ENCODE results near the gene FAP.

FAP gene

DNA sequence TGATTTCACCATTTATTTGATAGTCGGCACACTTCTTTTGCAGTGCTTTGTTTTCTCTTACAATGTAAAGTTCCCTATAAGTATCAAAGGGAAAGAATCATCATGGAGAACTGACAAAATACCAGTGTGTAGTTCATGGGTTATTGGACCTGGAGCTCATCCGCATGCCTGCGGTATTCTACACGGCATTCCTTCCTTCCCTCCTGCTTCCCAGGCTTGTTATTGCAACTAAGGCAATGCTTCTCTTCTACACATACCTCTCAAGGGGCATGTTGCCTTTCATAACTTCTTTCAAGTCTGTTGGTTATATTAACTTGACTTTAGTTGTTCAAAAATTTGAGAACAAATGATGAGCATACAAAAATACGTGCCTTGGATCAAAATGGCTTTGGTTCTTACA is 24.3 kb upstream of the FAP start:
- TF ChIP-seq, protein P1, sequence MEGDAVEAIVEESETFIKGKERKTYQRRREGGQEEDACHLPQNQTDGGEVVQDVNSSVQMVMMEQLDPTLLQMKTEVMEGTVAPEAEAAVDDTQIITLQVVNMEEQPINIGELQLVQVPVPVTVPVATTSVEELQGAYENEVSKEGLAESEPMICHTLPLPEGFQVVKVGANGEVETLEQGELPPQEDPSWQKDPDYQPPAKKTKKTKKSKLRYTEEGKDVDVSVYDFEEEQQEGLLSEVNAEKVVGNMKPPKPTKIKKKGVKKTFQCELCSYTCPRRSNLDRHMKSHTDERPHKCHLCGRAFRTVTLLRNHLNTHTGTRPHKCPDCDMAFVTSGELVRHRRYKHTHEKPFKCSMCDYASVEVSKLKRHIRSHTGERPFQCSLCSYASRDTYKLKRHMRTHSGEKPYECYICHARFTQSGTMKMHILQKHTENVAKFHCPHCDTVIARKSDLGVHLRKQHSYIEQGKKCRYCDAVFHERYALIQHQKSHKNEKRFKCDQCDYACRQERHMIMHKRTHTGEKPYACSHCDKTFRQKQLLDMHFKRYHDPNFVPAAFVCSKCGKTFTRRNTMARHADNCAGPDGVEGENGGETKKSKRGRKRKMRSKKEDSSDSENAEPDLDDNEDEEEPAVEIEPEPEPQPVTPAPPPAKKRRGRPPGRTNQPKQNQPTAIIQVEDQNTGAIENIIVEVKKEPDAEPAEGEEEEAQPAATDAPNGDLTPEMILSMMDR (IDR thresholded peaks at IDR 0.05; ENCODE audit: control insufficient read depth, extremely low read depth, insufficient read depth) = no peak
- DNase-seq (ENCODE audit: low read depth) = no peak
- H3K4me3 ChIP-seq (ENCODE audit: low read depth, low read length) = no peak overlapping the region

DNA sequence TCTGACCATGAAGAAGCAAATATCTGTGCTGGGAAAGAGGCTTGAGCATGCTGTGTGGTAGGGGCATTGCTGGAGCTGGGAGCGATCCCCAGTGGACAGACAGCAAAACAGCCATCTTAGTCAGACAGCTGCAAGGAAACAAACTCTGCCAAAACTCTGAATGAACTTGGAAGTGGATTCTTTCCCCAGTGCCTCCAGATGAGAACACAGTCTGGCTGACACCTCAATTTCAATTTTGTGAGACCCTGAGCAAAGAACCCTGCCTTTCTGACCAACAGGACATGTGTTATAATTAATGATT is 23.2 kb upstream of the FAP start:
- TF ChIP-seq, protein P1 (IDR thresholded peaks at IDR 0.05; ENCODE audit: control insufficient read depth, extremely low read depth, insufficient read depth) = no peak
- no peak overlapping the region for H3K4me3 ChIP-seq (ENCODE audit: low read depth, low read length)
- DNase-seq (ENCODE audit: low read depth) = no peak

GRCh38 chr2:162265666-162266459 is 22.6 kb upstream of the FAP start:
- no peak for DNase-seq (ENCODE audit: low read depth)
- TF ChIP-seq, protein P1 (IDR thresholded peaks at IDR 0.05; ENCODE audit: control insufficient read depth, extremely low read depth, insufficient read depth) = no peak
- no peak overlapping the region for H3K4me3 ChIP-seq (ENCODE audit: low read depth, low read length)

DNA sequence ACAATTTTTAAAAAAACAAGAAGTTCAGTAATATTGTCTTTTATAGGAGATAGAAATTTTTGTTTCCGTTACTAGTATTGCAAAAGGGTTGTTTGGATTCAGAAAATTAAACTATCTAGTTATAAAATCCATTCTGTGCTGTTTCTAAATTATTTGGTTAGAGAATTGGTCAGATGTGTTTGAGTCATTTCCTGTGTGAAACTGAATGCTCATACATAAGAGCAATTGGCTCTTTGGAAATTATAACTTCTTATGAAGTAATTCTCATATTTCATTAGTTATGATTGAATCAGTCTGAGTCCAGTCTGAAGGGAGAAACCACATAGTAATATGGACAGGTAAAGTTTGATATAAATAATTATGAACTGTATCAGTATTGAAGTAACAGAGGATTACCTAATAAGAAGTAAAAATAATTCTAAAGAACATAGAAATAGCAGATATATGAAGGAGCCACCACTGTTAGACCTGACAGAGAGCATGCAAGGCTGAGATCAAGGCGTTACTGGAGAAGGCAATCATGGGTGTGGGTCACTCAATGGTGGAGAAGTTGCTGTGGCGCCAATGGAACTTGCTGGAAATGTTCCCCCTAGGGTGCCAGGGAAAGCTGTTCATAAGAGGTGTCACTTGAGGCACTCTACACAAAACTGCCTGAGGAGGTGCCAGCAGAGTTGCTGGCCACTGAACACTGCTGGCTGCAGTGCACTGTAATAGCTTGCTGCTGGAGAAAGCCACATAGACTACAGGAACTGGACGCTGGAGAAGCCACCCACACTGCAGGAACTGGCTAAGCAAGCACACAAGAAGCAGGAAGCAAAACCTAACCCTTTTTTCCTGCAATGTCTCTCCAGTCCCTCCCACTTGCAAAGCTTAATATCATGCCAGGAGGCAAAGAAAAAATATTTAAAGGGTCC is 18.0 kb upstream of the FAP start:
- TF ChIP-seq, protein P1 (IDR thresholded peaks at IDR 0.05; ENCODE audit: control insufficient read depth, extremely low read depth, insufficient read depth) = no peak
- DNase-seq (ENCODE audit: low read depth) = peak; percentile 25
- H3K4me3 ChIP-seq (ENCODE audit: low read depth, low read length) = no peak overlapping the region

GRCh38 chr2:162258686-162259085 is 15.4 kb upstream of the FAP start:
- DNase-seq (ENCODE audit: low read depth) = no peak
- no peak overlapping the region for H3K4me3 ChIP-seq (ENCODE audit: low read depth, low read length)
- TF ChIP-seq, protein P1 (IDR thresholded peaks at IDR 0.05; ENCODE audit: control insufficient read depth, extremely low read depth, insufficient read depth) = no peak

DNA sequence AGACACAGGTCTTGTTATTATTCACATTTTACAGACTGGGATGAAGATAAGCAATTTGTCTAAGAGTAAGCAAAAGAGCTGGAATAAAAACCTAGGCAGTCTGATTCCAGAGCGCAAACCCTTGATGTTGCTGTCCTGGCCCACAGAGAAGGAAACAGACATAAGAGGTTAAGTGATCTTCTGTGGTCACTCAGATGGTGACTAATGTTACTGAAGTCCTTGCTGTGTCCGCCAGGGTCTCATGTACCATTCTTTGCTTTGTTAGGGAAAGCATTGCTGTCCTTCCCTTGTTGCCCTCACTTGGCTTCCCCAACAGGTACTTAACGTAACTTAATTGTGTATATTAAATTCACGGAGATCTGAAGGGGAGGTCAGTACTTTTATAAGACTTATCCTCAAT is 14.9 kb upstream of the FAP start:
- H3K4me3 ChIP-seq (ENCODE audit: low read depth, low read length) = no peak overlapping the region
- no peak for DNase-seq (ENCODE audit: low read depth)
- TF ChIP-seq, protein P1 (IDR thresholded peaks at IDR 0.05; ENCODE audit: control insufficient read depth, extremely low read depth, insufficient read depth) = no peak

All from LNCaP clone FGC (cell line).